HCT116 (cell line): Measurements from ENCODE around the gene WWP2. TPM values are rescaled to one million over a fixed set of nuclear protein-coding genes. Genes with fewer than 3 reads are reported as not detected.

ENCODE experiments used
- ATAC-seq: fragments of 200-7000 bp; cut with Tn5 transposase; 2 replicates; pipeline ENCODE4 v1.9.1; 2020; ENCODE audit warnings: mild to moderate bottlenecking, moderate library complexity
- BruUV-seq: library from RNA; stranded (reverse); fragments of 400-500 nt; replicated peaks from 2 replicates; lab custom pipeline; 2021; lab: Mats Ljungman, UMichigan
- CTCF ChIA-PET: fragments of 300-600 bp; sonication (Branson Sonifier 250); formaldehyde crosslinking; loops from one replicate; lab custom pipeline; 2021; ENCODE audit warnings: antibody characterized with exemption; lab: Charles Lee
- POLR2A ChIA-PET: fragments of 300-600, 350-600 bp; sonication (Branson Sonifier 250); formaldehyde crosslinking; loops from one replicate; lab custom pipeline; 2021; ENCODE audit warnings: antibody characterized with exemption; lab: Charles Lee
- RAD21 ChIA-PET, 2 experiments: fragments of 300-600 bp; sonication (Branson Sonifier 250); formaldehyde crosslinking; loops; one replicate each; lab custom pipeline; 2023; ENCODE audit warnings: low total read pairs in 2 of 2; ENCODE audit not compliant: uncharacterized antibody in 2 of 2, unreplicated experiment in 2 of 2, low non-redundant PET in 1 of 2; lab: Charles Lee
- DNase-seq: peaks from one replicate; pipeline ENCODE4 v3.0.0-alpha.2; 2010; ENCODE audit warnings: low read depth, low spot score
- H2AFZ ChIP-seq: fragments of 200-600 bp; shearing (Covaris generic), sonication (generic); 2 replicates; pipeline ENCODE4 v1.6.1; 2017; ENCODE audit warnings: low read depth, mixed run types, mixed read lengths, antibody characterized with exemption, low read length; ENCODE audit not compliant: poor library complexity, severe bottlenecking
- H3K27ac ChIP-seq: 2 replicates; pipeline ENCODE4 v1.5.1; 2012; ENCODE audit warnings: low read depth, low read length
- H3K27me3 ChIP-seq: fragments of 200-600 bp; sonication (generic); 2 replicates; pipeline ENCODE4 v1.6.1; 2016; ENCODE audit warnings: mixed run types, low read length, mixed read lengths; ENCODE audit not compliant: insufficient read depth
- H3K36me3 ChIP-seq, 2 experiments: fragments of 200-500 bp in 1 of 2; fragments of 200-600 bp in 1 of 2; sonication (Bioruptor generic) in 1 of 2; sonication (generic) in 1 of 2; 2 replicates each; pipeline versions ENCODE4 v1.5.1 to v1.6.1; 2014 to 2016; ENCODE audit warnings: low read length in 2 of 2, inconsistent platforms in 1 of 2, mixed read lengths in 1 of 2, mixed run types in 1 of 2; ENCODE audit not compliant: insufficient read depth in 2 of 2, control insufficient read depth in 1 of 2
- H3K4me1 ChIP-seq, 2 experiments: fragments of 200-600 bp in 1 of 2; sonication (generic) in 1 of 2; 2 replicates each; pipeline versions ENCODE4 v1.5.1 to v1.6.1; 2012 to 2017; ENCODE audit warnings: low read length in 2 of 2, inconsistent platforms in 1 of 2, mild to moderate bottlenecking in 1 of 2, mixed read lengths in 1 of 2, mixed run types in 1 of 2, moderate library complexity in 1 of 2; ENCODE audit not compliant: insufficient read depth in 2 of 2, control insufficient read depth in 1 of 2
- H3K4me2 ChIP-seq: fragments of 200-600 bp; sonication (generic); 2 replicates; pipeline ENCODE4 v1.6.1; 2017; ENCODE audit warnings: mixed run types, low read length, mixed read lengths
- H3K4me3 ChIP-seq, 2 experiments: fragments of 200-600 bp in 1 of 2; sonication (generic) in 1 of 2; replicated peaks in 1 of 2; 2 replicates each; pipeline ENCODE4 v1.5.1; 2011 to 2016; ENCODE audit warnings: low read length in 2 of 2, control low read depth in 1 of 2, low read depth in 1 of 2, mild to moderate bottlenecking in 1 of 2, mixed read lengths in 1 of 2, mixed run types in 1 of 2
- H3K79me2 ChIP-seq: fragments of 200-600 bp; sonication (generic); 2 replicates; pipeline ENCODE4 v1.6.1; 2017; ENCODE audit warnings: mild to moderate bottlenecking, mixed run types, low read length, moderate library complexity, mixed read lengths; ENCODE audit not compliant: insufficient read depth
- H3K9ac ChIP-seq: fragments of 200-600 bp; sonication (generic); 2 replicates; pipeline ENCODE4 v1.6.1; 2016; ENCODE audit warnings: low read length, mixed read lengths
- H3K9me2 ChIP-seq: fragments of 200-600 bp; sonication (generic), shearing (Covaris generic); 2 replicates; pipeline ENCODE4 v1.6.1; 2017; ENCODE audit warnings: mixed run types, mild to moderate bottlenecking, moderate library complexity; ENCODE audit not compliant: insufficient read depth
- H3K9me3 ChIP-seq, 2 experiments: fragments of 200-500 bp in 1 of 2; fragments of 200-600 bp in 1 of 2; sonication (Bioruptor generic) in 1 of 2; sonication (generic) in 1 of 2; 2 replicates each; pipeline ENCODE4 v1.6.1; 2014 to 2017; ENCODE audit warnings: low read length in 2 of 2, mixed read lengths in 2 of 2, inconsistent platforms in 1 of 2, low read depth in 1 of 2, mild to moderate bottlenecking in 1 of 2, mixed run types in 1 of 2, moderate library complexity in 1 of 2; ENCODE audit not compliant: control insufficient read depth in 1 of 2, insufficient read depth in 1 of 2
- H4K20me1 ChIP-seq: fragments of 200-600 bp; sonication (generic), shearing (Covaris generic); 2 replicates; pipeline ENCODE4 v1.6.1; 2017; ENCODE audit warnings: mixed run types, mild to moderate bottlenecking, moderate library complexity; ENCODE audit not compliant: insufficient read depth
- ATF3 ChIP-seq: IDR thresholded peaks from 2 replicates; pipeline ENCODE4 v1.6.1; 2012
- CTCF ChIP-seq, 3 experiments: fragments of 200-600 bp in 1 of 3; sonication (generic) in 1 of 3; IDR thresholded peaks in 2 of 3; conservative IDR thresholded peaks in 1 of 3; 2 replicates each; pipeline ENCODE4 v1.5.1; 2012 to 2017; ENCODE audit warnings: low read depth in 2 of 3, low read length in 2 of 3, antibody characterized with exemption in 1 of 3, borderline replicate concordance in 1 of 3, control low read depth in 1 of 3, mild to moderate bottlenecking in 1 of 3, mixed read lengths in 1 of 3, mixed run types in 1 of 3, moderate library complexity in 1 of 3; ENCODE audit not compliant: insufficient read depth in 1 of 3
- ELF1 ChIP-seq: IDR thresholded peaks from 2 replicates; pipeline ENCODE4 v1.6.1; 2012; ENCODE audit warnings: low read depth, borderline replicate concordance
- EZH2phosphoT487 ChIP-seq: fragments of 200-600 bp; IDR thresholded peaks from 2 replicates; pipeline ENCODE4 v1.6.1; 2018; ENCODE audit warnings: antibody characterized with exemption, borderline replicate concordance
- FOSL1 ChIP-seq: IDR thresholded peaks from 2 replicates; pipeline ENCODE4 v1.6.1; 2012; ENCODE audit warnings: low read depth
- MAX ChIP-seq: IDR thresholded peaks from 2 replicates; pipeline ENCODE4 v1.6.1; 2012
- POLR2A ChIP-seq: IDR thresholded peaks from 2 replicates; pipeline ENCODE4 v1.7.0; 2011; ENCODE audit warnings: borderline replicate concordance; ENCODE audit not compliant: insufficient read depth, insufficient read length; ENCODE audit errors: extremely low read depth
- POLR2AphosphoS5 ChIP-seq: IDR thresholded peaks from 2 replicates; pipeline ENCODE4 v1.6.1; 2011; ENCODE audit warnings: mild to moderate bottlenecking, low read depth, low read length, moderate library complexity
- RAD21 ChIP-seq: IDR thresholded peaks from 2 replicates; pipeline ENCODE4 v1.6.1; 2012; ENCODE audit warnings: low read depth, mild to moderate bottlenecking
- REST ChIP-seq: IDR thresholded peaks from 2 replicates; pipeline ENCODE4 v1.6.1; 2012; ENCODE audit warnings: low read depth
- TCF7L2 ChIP-seq: IDR thresholded peaks from 2 replicates; pipeline ENCODE4 v1.7.0; 2011; ENCODE audit warnings: borderline replicate concordance, inconsistent platforms; ENCODE audit not compliant: insufficient read depth, insufficient read length; ENCODE audit errors: extremely low read depth
- YY1 ChIP-seq: IDR thresholded peaks from 2 replicates; pipeline ENCODE4 v1.6.1; 2011; ENCODE audit warnings: low read length, low read depth, moderate library complexity, mild to moderate bottlenecking; ENCODE audit not compliant: insufficient replicate concordance; ENCODE audit errors: extremely low read depth
- ZBTB33 ChIP-seq: IDR thresholded peaks from 2 replicates; pipeline ENCODE4 v1.6.1; 2011; ENCODE audit warnings: mild to moderate bottlenecking, low read length, moderate library complexity; ENCODE audit not compliant: insufficient replicate concordance; ENCODE audit errors: extremely low read depth
- ZFX ChIP-seq: fragments of 450-650 bp; IDR thresholded peaks from 2 replicates; pipeline ENCODE4 v1.6.1; 2017
- intact Hi-C: fragments of 100-400 bp; cut with micrococcal nuclease; formaldehyde crosslinking; loops from 2 replicates; pipeline ENCODE4 v1.10.0; 2022
- total RNA-seq: library from RNA; stranded (reverse); gene quantifications from one replicate; pipeline ENCODE4 v1.2.1, GENCODE V29; 2021; ENCODE audit not compliant: unreplicated experiment

The WWP2 gene
- total RNA-seq, 1 experiment from 2014 or later: 44.2 TPM

GRCh38 chr16:69768666-69769065 lies 6.5 kb downstream of the WWP2 start:
- BruUV-seq: no TSS peak
- TF ChIP-seq FOSL1: no peak
- TF ChIP-seq ZBTB33: no peak
- no peak for TF ChIP-seq MAX
- no peak for TF ChIP-seq ELF1
- TF ChIP-seq REST: no peak
- no peak for TF ChIP-seq ZFX
- TF ChIP-seq ATF3: no peak
- TF ChIP-seq CTCF (IDR thresholded peaks at IDR 0.05 in 2 of 3, conservative IDR thresholded peaks at IDR 0.05 in 1 of 3; ENCODE audit: borderline replicate concordance in 1 of 3, insufficient read depth in 1 of 3, low read depth in 2 of 3, low read length in 2 of 3): no peak
- TF ChIP-seq TCF7L2: no peak
- no peak for TF ChIP-seq POLR2AphosphoS5
- no peak for TF ChIP-seq YY1
- no peak for TF ChIP-seq POLR2A
- no peak for TF ChIP-seq EZH2phosphoT487
- no peak for TF ChIP-seq RAD21
- POLR2A ChIA-PET: no interaction called here
- no peaks in the 10 kb centered on the region for H3K36me3 ChIP-seq
- no peaks in the 10 kb centered on the region for H3K27me3 ChIP-seq
- RAD21 ChIA-PET: no interaction called here
- no peak overlapping the region for H3K4me3 ChIP-seq
- no peak overlapping the region for H2AFZ ChIP-seq
- H3K4me1 ChIP-seq: peaks cover 16 to 34% of the 10 kb centered on the region in 2 experiments
- ATAC-seq (no peak), DNase-seq (no peak)
- H3K9ac ChIP-seq: no peak overlapping the region
- intact Hi-C loops: no loop called here
- CTCF ChIA-PET: no interaction called here
- H3K9me3 ChIP-seq: no peaks in the 10 kb centered on the region
- no peaks in the 10 kb centered on the region for H3K9me2 ChIP-seq
- H3K79me2 ChIP-seq: peaks cover 79% of the 10 kb centered on the region
- no peak overlapping the region for H3K4me2 ChIP-seq
- H4K20me1 ChIP-seq: no peaks in the 10 kb centered on the region
- H3K27ac ChIP-seq: no peak overlapping the region
